Measurements from ENCODE around the gene CPXM2. TPM values are rescaled to one million over a fixed set of nuclear protein-coding genes. Genes with fewer than 3 reads are reported as not detected.

CPXM2 gene
- total RNA-seq, 2 experiments from 2014 or later: not detected

DNA sequence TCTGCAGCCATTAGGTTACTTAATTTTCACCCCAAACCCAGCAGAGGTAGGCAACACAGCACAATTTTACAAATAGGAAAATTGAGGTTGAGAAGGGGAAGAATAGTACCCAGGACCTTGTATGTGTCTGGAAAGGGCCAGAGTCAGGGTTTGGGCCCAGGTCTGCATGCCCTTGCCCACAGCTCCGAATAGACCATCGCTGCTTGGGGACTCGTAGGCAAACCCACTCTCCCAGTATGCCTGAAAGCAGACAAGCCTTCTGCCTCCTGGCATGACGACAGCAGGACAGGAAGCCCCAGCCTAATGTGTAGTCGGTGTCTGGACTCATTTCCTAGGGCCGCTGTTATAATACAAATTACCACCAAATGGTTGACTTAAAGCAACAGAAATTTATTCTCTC lies 133.8 kb downstream of the CPXM2 start:
- Histone ChIP-seq H3K4me3 (ENCODE audit: low read length) (no peak overlapping the region), H3K9me3 (ENCODE audit: control insufficient read depth in 1 of 2, insufficient read depth in 1 of 2, low read length in 2 of 2) (peaks cover 0 to 7% of the 10 kb centered on the region in 2 experiments), H3K27me3 (ENCODE audit: control insufficient read depth in 1 of 2, insufficient read depth in 2 of 2, low read length in 2 of 2) (no peaks in the 10 kb centered on the region), H3K4me1 (ENCODE audit: insufficient read depth, low read length) (no peaks in the 10 kb centered on the region), H3K36me3 (ENCODE audit: insufficient read depth, low read length) (no peaks in the 10 kb centered on the region), H3K27ac (ENCODE audit: low read depth in 1 of 2, low read length in 2 of 2) (no peak overlapping the region)
- CTCF ChIA-PET: no interaction called here
- intact Hi-C loops (cut with DNase I, micrococcal nuclease): no loop called here
- ATAC-seq (ENCODE audit: poor library complexity): no peak
- no peaks in the 10 kb centered on the region for H3K4me1 Mint-ChIP-seq (ENCODE audit: low read depth)
- H3K4me3 Mint-ChIP-seq: no peak overlapping the region
- no peak for DNase-seq
- peaks cover 16% of the 10 kb centered on the region for H3K27me3 Mint-ChIP-seq
- TF ChIP-seq, protein P1, sequence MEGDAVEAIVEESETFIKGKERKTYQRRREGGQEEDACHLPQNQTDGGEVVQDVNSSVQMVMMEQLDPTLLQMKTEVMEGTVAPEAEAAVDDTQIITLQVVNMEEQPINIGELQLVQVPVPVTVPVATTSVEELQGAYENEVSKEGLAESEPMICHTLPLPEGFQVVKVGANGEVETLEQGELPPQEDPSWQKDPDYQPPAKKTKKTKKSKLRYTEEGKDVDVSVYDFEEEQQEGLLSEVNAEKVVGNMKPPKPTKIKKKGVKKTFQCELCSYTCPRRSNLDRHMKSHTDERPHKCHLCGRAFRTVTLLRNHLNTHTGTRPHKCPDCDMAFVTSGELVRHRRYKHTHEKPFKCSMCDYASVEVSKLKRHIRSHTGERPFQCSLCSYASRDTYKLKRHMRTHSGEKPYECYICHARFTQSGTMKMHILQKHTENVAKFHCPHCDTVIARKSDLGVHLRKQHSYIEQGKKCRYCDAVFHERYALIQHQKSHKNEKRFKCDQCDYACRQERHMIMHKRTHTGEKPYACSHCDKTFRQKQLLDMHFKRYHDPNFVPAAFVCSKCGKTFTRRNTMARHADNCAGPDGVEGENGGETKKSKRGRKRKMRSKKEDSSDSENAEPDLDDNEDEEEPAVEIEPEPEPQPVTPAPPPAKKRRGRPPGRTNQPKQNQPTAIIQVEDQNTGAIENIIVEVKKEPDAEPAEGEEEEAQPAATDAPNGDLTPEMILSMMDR (IDR thresholded peaks at IDR 0.05): no peak
- H3K36me3 Mint-ChIP-seq (ENCODE audit: low read depth): no peaks in the 10 kb centered on the region
- no peaks in the 10 kb centered on the region for H3K9me3 Mint-ChIP-seq
- POLR2A ChIA-PET: no interaction called here
- H3K27ac Mint-ChIP-seq: no peak overlapping the region

DNA sequence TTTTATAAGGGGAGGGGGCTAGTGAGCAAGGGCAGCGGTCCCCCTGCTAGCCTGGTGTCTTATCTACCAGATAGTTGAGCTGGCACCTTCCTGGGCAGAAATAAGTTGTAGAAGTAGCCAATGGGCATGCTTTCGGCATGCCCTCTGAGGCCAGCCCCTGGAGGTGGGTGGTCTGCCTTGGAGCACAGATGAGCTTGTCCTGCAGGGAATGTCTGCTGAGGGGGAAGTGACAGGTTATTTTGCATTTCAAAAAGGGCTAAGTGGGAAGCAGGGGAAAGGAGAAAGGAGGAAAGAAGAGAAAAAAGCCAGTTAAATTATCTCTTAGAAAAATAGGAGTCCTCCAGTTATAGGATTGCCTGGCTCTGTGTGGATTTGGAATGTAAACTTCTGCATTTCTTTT lies 136.5 kb downstream of the CPXM2 start:
- H3K4me1 ChIP-seq (ENCODE audit: insufficient read depth, low read length): no peaks in the 10 kb centered on the region
- no peaks in the 10 kb centered on the region for H3K36me3 Mint-ChIP-seq (ENCODE audit: low read depth)
- no peaks in the 10 kb centered on the region for H3K27me3 ChIP-seq (ENCODE audit: control insufficient read depth in 1 of 2, insufficient read depth in 2 of 2, low read length in 2 of 2)
- TF ChIP-seq, protein P1 (IDR thresholded peaks at IDR 0.05): no peak
- H3K27ac ChIP-seq (ENCODE audit: low read depth in 1 of 2, low read length in 2 of 2): no peak overlapping the region
- ChIA-PET CTCF (no interaction called here), POLR2A (no interaction called here)
- no peak overlapping the region for H3K27ac Mint-ChIP-seq
- DNase-seq: no peak
- peaks cover 0 to 3% of the 10 kb centered on the region in 2 experiments for H3K9me3 ChIP-seq (ENCODE audit: control insufficient read depth in 1 of 2, insufficient read depth in 1 of 2, low read length in 2 of 2)
- H3K4me3 Mint-ChIP-seq: no peak overlapping the region
- intact Hi-C loops (cut with DNase I, micrococcal nuclease): no loop called here
- no peaks in the 10 kb centered on the region for H3K36me3 ChIP-seq (ENCODE audit: insufficient read depth, low read length)
- H3K4me3 ChIP-seq (ENCODE audit: low read length): no peak overlapping the region
- no peaks in the 10 kb centered on the region for H3K4me1 Mint-ChIP-seq (ENCODE audit: low read depth)
- H3K9me3 Mint-ChIP-seq: no peaks in the 10 kb centered on the region
- ATAC-seq (ENCODE audit: poor library complexity): no peak
- H3K27me3 Mint-ChIP-seq: peaks cover 16% of the 10 kb centered on the region

DNA sequence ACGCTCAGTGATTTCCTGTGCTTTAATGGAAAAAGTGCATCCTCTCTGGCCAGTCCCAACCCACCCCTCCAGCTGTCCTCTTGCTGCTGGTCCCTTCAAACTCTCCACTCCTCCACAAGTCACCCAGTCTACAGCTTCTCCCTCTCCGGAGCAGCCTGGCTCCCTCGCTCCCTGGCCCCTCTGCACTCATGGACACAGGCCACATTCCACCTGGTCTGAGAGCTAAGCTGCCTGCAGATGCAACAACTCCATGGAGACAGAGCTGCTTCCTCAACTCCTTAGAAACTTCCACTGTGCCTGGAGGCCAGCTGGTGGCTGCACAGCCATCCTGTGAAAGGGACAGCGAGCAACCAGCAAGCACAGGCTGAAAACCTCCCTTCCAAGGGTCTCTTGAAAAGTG lies 137.5 kb downstream of the CPXM2 start:
- CTCF ChIA-PET: no interaction called here
- Histone ChIP-seq H3K27ac (ENCODE audit: low read depth in 1 of 2, low read length in 2 of 2) (no peak overlapping the region), H3K9me3 (ENCODE audit: control insufficient read depth in 1 of 2, insufficient read depth in 1 of 2, low read length in 2 of 2) (peaks cover 0 to 3% of the 10 kb centered on the region in 2 experiments), H3K27me3 (ENCODE audit: control insufficient read depth in 1 of 2, insufficient read depth in 2 of 2, low read length in 2 of 2) (no peaks in the 10 kb centered on the region), H3K4me1 (ENCODE audit: insufficient read depth, low read length) (no peaks in the 10 kb centered on the region), H3K36me3 (ENCODE audit: insufficient read depth, low read length) (no peaks in the 10 kb centered on the region), H3K4me3 (ENCODE audit: low read length) (no peak overlapping the region)
- ATAC-seq (ENCODE audit: poor library complexity) (no peak), DNase-seq (no peak)
- TF ChIP-seq, protein P1 (IDR thresholded peaks at IDR 0.05): no peak
- intact Hi-C loops (cut with DNase I, micrococcal nuclease): no loop called here
- POLR2A ChIA-PET: no interaction called here
- no peaks in the 10 kb centered on the region for H3K9me3 Mint-ChIP-seq
- no peak overlapping the region for H3K27ac Mint-ChIP-seq
- H3K27me3 Mint-ChIP-seq: peaks cover 16% of the 10 kb centered on the region
- H3K4me1 Mint-ChIP-seq (ENCODE audit: low read depth): no peaks in the 10 kb centered on the region
- H3K4me3 Mint-ChIP-seq: no peak overlapping the region
- H3K36me3 Mint-ChIP-seq (ENCODE audit: low read depth): no peaks in the 10 kb centered on the region

Measured in CD4-positive, alpha-beta T cell (primary cell).